Measurements from ENCODE around the gene ZNF784. TPM values are rescaled to one million over a fixed set of nuclear protein-coding genes. Genes with fewer than 3 reads are reported as not detected.

ZNF784 gene
- total RNA-seq, 1 experiment from 2014 or later = 9.9 TPM

- TF ChIP-seq, protein P1, sequence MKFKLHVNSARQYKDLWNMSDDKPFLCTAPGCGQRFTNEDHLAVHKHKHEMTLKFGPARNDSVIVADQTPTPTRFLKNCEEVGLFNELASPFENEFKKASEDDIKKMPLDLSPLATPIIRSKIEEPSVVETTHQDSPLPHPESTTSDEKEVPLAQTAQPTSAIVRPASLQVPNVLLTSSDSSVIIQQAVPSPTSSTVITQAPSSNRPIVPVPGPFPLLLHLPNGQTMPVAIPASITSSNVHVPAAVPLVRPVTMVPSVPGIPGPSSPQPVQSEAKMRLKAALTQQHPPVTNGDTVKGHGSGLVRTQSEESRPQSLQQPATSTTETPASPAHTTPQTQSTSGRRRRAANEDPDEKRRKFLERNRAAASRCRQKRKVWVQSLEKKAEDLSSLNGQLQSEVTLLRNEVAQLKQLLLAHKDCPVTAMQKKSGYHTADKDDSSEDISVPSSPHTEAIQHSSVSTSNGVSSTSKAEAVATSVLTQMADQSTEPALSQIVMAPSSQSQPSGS (CRISPR knock-in tag; IDR thresholded peaks at IDR 0.05; ENCODE audit: borderline replicate concordance, low read depth) = no peak
- TF ChIP-seq FOXK1 (CRISPR knock-in tag; IDR thresholded peaks at IDR 0.05) = no peak
- TF ChIP-seq, protein P2, sequence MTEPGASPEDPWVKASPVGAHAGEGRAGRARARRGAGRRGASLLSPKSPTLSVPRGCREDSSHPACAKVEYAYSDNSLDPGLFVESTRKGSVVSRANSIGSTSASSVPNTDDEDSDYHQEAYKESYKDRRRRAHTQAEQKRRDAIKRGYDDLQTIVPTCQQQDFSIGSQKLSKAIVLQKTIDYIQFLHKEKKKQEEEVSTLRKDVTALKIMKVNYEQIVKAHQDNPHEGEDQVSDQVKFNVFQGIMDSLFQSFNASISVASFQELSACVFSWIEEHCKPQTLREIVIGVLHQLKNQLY (CRISPR knock-in tag; IDR thresholded peaks at IDR 0.05) = no peak
- TF ChIP-seq, protein P3, sequence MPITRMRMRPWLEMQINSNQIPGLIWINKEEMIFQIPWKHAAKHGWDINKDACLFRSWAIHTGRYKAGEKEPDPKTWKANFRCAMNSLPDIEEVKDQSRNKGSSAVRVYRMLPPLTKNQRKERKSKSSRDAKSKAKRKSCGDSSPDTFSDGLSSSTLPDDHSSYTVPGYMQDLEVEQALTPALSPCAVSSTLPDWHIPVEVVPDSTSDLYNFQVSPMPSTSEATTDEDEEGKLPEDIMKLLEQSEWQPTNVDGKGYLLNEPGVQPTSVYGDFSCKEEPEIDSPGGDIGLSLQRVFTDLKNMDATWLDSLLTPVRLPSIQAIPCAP (CRISPR knock-in tag; IDR thresholded peaks at IDR 0.05) = no peak
- no peak for TF ChIP-seq ZNF423 (CRISPR knock-in tag; IDR thresholded peaks at IDR 0.05)
- TF ChIP-seq ETV6 (CRISPR knock-in tag; IDR thresholded peaks at IDR 0.05) = no peak
- TF ChIP-seq ZNF219 (CRISPR knock-in tag; IDR thresholded peaks at IDR 0.05; ENCODE audit: borderline replicate concordance) = no peak
- no peak for TF ChIP-seq NFE2L1 (CRISPR knock-in tag; IDR thresholded peaks at IDR 0.05)
- no peak for TF ChIP-seq ZNF281 (CRISPR knock-in tag; IDR thresholded peaks at IDR 0.05)
- no peak for TF ChIP-seq CBFB (CRISPR knock-in tag; IDR thresholded peaks at IDR 0.05; ENCODE audit: low read depth)
Measured at GRCh38 chr19:55596304-55596703, 28.1 kb downstream of the ZNF784 start (continued).

GRCh38 chr19:55594996-55595545 lies 29.3 kb downstream of the ZNF784 start:
- H3K27ac Mint-ChIP-seq = peak overlapping the region; percentile 12; the same call in 1 of the 2 replicates
- no peaks in the 10 kb centered on the region for H3K9me3 Mint-ChIP-seq
- ChIA-PET POLR2A (no interaction called here), CTCF (no interaction called here)
- no peak for TF ChIP-seq ZNF263 (CRISPR knock-in tag; IDR thresholded peaks at IDR 0.05; ENCODE audit: low read depth)
- TF ChIP-seq, protein P4, sequence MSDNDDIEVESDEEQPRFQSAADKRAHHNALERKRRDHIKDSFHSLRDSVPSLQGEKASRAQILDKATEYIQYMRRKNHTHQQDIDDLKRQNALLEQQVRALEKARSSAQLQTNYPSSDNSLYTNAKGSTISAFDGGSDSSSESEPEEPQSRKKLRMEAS (CRISPR knock-in tag; IDR thresholded peaks at IDR 0.05) = no peak
- TF ChIP-seq ZNF219 (CRISPR knock-in tag; IDR thresholded peaks at IDR 0.05; ENCODE audit: borderline replicate concordance) = no peak
- TF ChIP-seq TEAD4 (CRISPR knock-in tag; IDR thresholded peaks at IDR 0.05) = no peak
- no peak for TF ChIP-seq ZNF232 (CRISPR knock-in tag; IDR thresholded peaks at IDR 0.05)
- no peak for TF ChIP-seq TCF7 (CRISPR knock-in tag; IDR thresholded peaks at IDR 0.05; ENCODE audit: low read depth)
- no peak for TF ChIP-seq ATF6 (CRISPR knock-in tag; IDR thresholded peaks at IDR 0.05)
- TF ChIP-seq, protein P5, sequence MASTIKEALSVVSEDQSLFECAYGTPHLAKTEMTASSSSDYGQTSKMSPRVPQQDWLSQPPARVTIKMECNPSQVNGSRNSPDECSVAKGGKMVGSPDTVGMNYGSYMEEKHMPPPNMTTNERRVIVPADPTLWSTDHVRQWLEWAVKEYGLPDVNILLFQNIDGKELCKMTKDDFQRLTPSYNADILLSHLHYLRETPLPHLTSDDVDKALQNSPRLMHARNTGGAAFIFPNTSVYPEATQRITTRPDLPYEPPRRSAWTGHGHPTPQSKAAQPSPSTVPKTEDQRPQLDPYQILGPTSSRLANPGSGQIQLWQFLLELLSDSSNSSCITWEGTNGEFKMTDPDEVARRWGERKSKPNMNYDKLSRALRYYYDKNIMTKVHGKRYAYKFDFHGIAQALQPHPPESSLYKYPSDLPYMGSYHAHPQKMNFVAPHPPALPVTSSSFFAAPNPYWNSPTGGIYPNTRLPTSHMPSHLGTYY (CRISPR knock-in tag; IDR thresholded peaks at IDR 0.05) = no peak
- no peak for TF ChIP-seq KAT7 (CRISPR knock-in tag; IDR thresholded peaks at IDR 0.05; ENCODE audit: borderline replicate concordance)
- peaks cover 5% of the 10 kb centered on the region for H3K27me3 Mint-ChIP-seq (ENCODE audit: low read depth)
- peaks cover 25% of the 10 kb centered on the region for H3K4me1 Mint-ChIP-seq
- peaks cover 23% of the 10 kb centered on the region for H3K36me3 Mint-ChIP-seq
- ATAC-seq (no peak), DNase-seq (ENCODE audit: low spot score) (no peak)
- no peak overlapping the region for H3K4me3 Mint-ChIP-seq
